Measurements from ENCODE around the gene SH2D5. TPM values are rescaled to one million over a fixed set of nuclear protein-coding genes. Genes with fewer than 3 reads are reported as not detected.
A peak's percentile ranks its signal among the peaks of the same experiment; 100 is the strongest.

SH2D5 gene
- 14.1 and 27.9 TPM in 2 replicates for polyA plus RNA-seq
- polyA minus RNA-seq = 7.1 and 8.5 TPM in 2 replicates

DNA sequence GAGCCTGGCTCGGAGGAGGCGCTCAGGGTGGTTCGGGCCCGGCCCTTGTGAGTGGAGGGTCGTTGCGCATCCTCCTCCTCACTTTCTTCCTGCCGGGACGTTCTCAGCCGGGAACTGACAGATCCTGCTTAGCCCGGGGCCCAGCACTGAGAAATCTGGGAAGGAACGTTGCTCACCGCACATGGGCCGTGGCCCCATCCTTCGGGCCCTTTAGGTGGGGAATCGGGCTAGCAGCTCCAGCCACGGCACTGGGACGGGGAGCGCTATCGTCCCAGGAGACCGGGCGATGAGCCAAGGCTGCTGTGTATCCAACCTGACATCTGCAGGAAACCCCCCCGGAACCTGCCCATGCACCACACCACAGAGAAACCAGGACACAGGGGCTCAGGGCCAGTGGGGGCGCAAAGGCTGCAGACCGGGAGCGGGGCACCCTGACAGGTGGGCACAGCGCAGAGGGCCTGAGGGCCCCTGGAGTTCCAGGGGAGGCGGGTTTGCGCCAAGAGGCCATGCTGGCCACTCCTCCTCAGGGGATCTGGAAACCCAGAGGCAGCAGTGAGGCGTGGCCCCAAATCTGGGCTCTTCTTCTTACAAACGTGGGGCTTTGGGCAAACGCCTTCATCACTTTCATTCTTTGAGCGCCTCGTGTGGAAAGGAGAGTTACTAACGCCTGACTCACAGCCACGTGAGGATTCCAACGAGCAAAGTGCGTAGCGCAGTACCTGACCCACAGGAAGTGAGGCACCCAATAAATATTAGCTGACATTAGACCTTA is at the start of gene SH2D5:
SH2D5 (minus strand) TSS at position 116 of the 772 bp plus-strand sequence. CDS start 4,659 bp downstream, outside the sequence.
- no peak within 1 kb of the TSS for H3K27ac ChIP-seq (ENCODE audit: low read length)
- H3K27me3 ChIP-seq (ENCODE audit: insufficient read depth, low read depth, low read length) = peaks cover 11% of the 10 kb centered on the region

DNA sequence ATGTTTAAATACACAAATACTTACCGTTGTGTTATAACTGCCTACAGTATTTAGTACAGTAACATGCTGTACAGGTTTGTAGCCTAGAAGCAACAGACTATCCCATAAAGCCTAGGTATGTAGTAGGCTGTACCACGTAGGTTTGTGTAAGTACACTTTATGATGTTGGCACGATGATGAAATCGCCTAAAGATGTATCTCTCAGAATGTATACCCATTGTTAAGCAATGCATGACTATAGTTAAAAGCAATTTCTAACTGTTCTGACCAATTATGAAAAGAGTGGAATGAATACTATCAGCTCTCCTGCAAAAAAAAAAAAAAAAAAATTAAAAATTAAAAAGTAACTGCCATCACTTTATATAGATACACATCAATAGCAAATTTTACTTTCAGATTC is 43.2 kb upstream of the SH2D5 start:
- Histone ChIP-seq H3K9me2 (ENCODE audit: insufficient read depth, low read length) (no peaks in the 10 kb centered on the region), H3K36me3 (ENCODE audit: insufficient read depth, low read length) (peaks cover 13% of the 10 kb centered on the region), H3K27me3 (ENCODE audit: insufficient read depth, low read depth, low read length) (no peaks in the 10 kb centered on the region), H3K9ac (ENCODE audit: low read length) (no peak overlapping the region), H3K4me3 (ENCODE audit: low read length) (no peak overlapping the region), H3K9me3 (ENCODE audit: low read length) (no peaks in the 10 kb centered on the region), H3K79me2 (replicated peaks; ENCODE audit: insufficient read depth, low read length) (peaks cover 55% of the 10 kb centered on the region), H4K20me1 (ENCODE audit: insufficient read depth) (peaks cover 19% of the 10 kb centered on the region), H3K27ac (ENCODE audit: low read length) (no peak overlapping the region), H2AFZ (ENCODE audit: low read depth, low read length) (no peak overlapping the region), H3F3A (ENCODE audit: insufficient read depth, low read length, poor library complexity, severe bottlenecking) (no peaks in the 10 kb centered on the region), H3K4me2 (ENCODE audit: low read length) (no peak overlapping the region)
- TF ChIP-seq, protein P1, sequence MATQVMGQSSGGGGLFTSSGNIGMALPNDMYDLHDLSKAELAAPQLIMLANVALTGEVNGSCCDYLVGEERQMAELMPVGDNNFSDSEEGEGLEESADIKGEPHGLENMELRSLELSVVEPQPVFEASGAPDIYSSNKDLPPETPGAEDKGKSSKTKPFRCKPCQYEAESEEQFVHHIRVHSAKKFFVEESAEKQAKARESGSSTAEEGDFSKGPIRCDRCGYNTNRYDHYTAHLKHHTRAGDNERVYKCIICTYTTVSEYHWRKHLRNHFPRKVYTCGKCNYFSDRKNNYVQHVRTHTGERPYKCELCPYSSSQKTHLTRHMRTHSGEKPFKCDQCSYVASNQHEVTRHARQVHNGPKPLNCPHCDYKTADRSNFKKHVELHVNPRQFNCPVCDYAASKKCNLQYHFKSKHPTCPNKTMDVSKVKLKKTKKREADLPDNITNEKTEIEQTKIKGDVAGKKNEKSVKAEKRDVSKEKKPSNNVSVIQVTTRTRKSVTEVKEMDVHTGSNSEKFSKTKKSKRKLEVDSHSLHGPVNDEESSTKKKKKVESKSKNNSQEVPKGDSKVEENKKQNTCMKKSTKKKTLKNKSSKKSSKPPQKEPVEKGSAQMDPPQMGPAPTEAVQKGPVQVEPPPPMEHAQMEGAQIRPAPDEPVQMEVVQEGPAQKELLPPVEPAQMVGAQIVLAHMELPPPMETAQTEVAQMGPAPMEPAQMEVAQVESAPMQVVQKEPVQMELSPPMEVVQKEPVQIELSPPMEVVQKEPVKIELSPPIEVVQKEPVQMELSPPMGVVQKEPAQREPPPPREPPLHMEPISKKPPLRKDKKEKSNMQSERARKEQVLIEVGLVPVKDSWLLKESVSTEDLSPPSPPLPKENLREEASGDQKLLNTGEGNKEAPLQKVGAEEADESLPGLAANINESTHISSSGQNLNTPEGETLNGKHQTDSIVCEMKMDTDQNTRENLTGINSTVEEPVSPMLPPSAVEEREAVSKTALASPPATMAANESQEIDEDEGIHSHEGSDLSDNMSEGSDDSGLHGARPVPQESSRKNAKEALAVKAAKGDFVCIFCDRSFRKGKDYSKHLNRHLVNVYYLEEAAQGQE (IDR thresholded peaks at IDR 0.05; ENCODE audit: borderline replicate concordance) = no peak
- TF ChIP-seq EZH2 (IDR thresholded peaks at IDR 0.05; ENCODE audit: borderline replicate concordance, insufficient read depth, low read length, poor library complexity, severe bottlenecking) (no peak), POLR2AphosphoS5 (IDR thresholded peaks at IDR 0.05) (no peak), TAF1 (IDR thresholded peaks at IDR 0.05; ENCODE audit: low read depth) (no peak), RAD21 (conservative IDR thresholded peaks at IDR 0.05) (no peak), EP300 (conservative IDR thresholded peaks at IDR 0.05; ENCODE audit: poor library complexity, severe bottlenecking) (no peak), MXI1 (conservative IDR thresholded peaks at IDR 0.05; ENCODE audit: poor library complexity, severe bottlenecking) (no peak), SMC3 (conservative IDR thresholded peaks at IDR 0.05; ENCODE audit: poor library complexity) (no peak)
- TF ChIP-seq, protein P2, sequence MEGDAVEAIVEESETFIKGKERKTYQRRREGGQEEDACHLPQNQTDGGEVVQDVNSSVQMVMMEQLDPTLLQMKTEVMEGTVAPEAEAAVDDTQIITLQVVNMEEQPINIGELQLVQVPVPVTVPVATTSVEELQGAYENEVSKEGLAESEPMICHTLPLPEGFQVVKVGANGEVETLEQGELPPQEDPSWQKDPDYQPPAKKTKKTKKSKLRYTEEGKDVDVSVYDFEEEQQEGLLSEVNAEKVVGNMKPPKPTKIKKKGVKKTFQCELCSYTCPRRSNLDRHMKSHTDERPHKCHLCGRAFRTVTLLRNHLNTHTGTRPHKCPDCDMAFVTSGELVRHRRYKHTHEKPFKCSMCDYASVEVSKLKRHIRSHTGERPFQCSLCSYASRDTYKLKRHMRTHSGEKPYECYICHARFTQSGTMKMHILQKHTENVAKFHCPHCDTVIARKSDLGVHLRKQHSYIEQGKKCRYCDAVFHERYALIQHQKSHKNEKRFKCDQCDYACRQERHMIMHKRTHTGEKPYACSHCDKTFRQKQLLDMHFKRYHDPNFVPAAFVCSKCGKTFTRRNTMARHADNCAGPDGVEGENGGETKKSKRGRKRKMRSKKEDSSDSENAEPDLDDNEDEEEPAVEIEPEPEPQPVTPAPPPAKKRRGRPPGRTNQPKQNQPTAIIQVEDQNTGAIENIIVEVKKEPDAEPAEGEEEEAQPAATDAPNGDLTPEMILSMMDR (IDR thresholded peaks at IDR 0.05; ENCODE audit: poor library complexity, severe bottlenecking) = no peak

More for the DNA sequence above, at the start of gene SH2D5:
- H3F3A ChIP-seq (ENCODE audit: insufficient read depth, low read length, poor library complexity, severe bottlenecking) = no peaks in the 10 kb centered on the region
- H3K4me2 ChIP-seq (ENCODE audit: low read length) = peak within 1 kb of the TSS; percentile 40
- H3K9me2 ChIP-seq (ENCODE audit: insufficient read depth, low read length) = no peaks in the 10 kb centered on the region
- TF ChIP-seq SMC3 (conservative IDR thresholded peaks at IDR 0.05; ENCODE audit: poor library complexity) (peak; percentile 65), EZH2 (IDR thresholded peaks at IDR 0.05; ENCODE audit: borderline replicate concordance, insufficient read depth, low read length, poor library complexity, severe bottlenecking) (no peak), POLR2AphosphoS5 (IDR thresholded peaks at IDR 0.05) (no peak), RAD21 (conservative IDR thresholded peaks at IDR 0.05) (peak; percentile 72), EP300 (conservative IDR thresholded peaks at IDR 0.05; ENCODE audit: poor library complexity, severe bottlenecking) (peak; percentile 10), TAF1 (IDR thresholded peaks at IDR 0.05; ENCODE audit: low read depth) (no peak), MXI1 (conservative IDR thresholded peaks at IDR 0.05; ENCODE audit: poor library complexity, severe bottlenecking) (peak; percentile 47)
- TF ChIP-seq, protein P2 (IDR thresholded peaks at IDR 0.05; ENCODE audit: poor library complexity, severe bottlenecking) = peak; percentile 78
- TF ChIP-seq, protein P1 (IDR thresholded peaks at IDR 0.05; ENCODE audit: borderline replicate concordance) = no peak
- H3K36me3 ChIP-seq (ENCODE audit: insufficient read depth, low read length) = no peaks in the 10 kb centered on the region
- H3K4me3 ChIP-seq (ENCODE audit: low read length) = peak within 1 kb of the TSS; percentile 79
- peak within 1 kb of the TSS; percentile 55 for H3K9ac ChIP-seq (ENCODE audit: low read length)
- no peaks in the 10 kb centered on the region for H3K79me2 ChIP-seq (replicated peaks; ENCODE audit: insufficient read depth, low read length)
- H2AFZ ChIP-seq (ENCODE audit: low read depth, low read length) = no peak within 1 kb of the TSS
- H4K20me1 ChIP-seq (ENCODE audit: insufficient read depth) = no peaks in the 10 kb centered on the region
- no peaks in the 10 kb centered on the region for H3K9me3 ChIP-seq (ENCODE audit: low read length)
